ENCODE measurements around the gene MAMLD1.
A peak's percentile ranks its signal among the peaks of the same experiment; 100 is the strongest.
"Not testable (repeated sequence)": the region's sequence is repeated elsewhere in the genome, so short reads cannot be mapped to it uniquely, and the experiment has no call there.

The MAMLD1 gene, protein sequence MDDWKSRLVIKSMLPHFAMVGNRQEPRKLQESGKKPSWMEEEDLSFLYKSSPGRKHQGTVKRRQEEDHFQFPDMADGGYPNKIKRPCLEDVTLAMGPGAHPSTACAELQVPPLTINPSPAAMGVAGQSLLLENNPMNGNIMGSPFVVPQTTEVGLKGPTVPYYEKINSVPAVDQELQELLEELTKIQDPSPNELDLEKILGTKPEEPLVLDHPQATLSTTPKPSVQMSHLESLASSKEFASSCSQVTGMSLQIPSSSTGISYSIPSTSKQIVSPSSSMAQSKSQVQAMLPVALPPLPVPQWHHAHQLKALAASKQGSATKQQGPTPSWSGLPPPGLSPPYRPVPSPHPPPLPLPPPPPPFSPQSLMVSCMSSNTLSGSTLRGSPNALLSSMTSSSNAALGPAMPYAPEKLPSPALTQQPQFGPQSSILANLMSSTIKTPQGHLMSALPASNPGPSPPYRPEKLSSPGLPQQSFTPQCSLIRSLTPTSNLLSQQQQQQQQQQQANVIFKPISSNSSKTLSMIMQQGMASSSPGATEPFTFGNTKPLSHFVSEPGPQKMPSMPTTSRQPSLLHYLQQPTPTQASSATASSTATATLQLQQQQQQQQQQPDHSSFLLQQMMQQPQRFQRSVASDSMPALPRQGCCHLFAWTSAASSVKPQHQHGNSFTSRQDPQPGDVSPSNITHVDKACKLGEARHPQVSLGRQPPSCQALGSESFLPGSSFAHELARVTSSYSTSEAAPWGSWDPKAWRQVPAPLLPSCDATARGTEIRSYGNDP

DNA sequence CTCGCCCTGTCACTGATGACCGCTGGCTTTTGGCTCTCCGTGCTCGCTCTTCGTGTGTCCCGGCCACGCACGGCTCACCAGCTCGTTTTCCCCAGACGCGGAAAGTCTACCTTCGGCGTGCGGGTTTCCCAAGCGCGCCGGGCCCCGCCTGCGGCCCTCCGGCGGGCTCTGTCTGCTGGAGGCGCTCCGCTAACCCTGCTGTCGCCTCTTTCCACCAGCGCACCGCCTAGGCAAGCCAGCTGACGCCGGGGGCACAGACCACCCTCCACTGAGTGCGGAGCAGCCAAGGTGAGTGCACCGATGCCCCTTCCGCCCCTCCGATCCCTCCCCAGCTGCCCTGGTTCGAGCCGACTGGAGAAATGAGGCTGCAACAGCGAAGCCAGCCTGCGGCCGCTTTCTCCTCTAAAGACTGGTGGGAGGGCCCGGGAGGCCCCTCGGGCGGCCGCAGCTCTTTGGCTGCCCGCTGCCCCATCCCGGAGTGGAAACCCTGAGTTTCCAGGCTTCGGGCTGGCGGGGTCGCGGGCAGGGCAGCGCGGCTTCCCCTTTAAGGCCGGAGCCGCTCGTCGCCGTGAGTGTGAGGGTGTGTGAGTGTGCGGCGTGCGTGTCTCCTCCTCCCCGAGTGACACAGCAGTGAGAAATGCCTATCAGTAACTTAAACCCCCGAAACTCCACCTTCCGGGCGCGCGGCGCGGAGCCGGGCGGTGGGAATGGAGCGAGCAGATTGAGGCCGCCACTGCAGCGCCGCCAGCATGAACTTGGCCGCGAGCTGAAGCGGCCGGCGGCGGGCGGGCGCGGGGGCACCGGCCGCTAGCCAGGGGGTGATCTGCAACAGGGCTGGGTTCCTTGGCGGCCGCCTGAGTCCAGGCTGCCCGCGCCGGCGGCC lies at the start of gene MAMLD1:
TSS of gene MAMLD1 (plus strand) at position 719 of the 883 bp plus-strand sequence. CDS start 82,200 bp downstream, outside the sequence.
- DNase-seq (ENCODE audit: low spot score) = peak; percentile 76

DNA sequence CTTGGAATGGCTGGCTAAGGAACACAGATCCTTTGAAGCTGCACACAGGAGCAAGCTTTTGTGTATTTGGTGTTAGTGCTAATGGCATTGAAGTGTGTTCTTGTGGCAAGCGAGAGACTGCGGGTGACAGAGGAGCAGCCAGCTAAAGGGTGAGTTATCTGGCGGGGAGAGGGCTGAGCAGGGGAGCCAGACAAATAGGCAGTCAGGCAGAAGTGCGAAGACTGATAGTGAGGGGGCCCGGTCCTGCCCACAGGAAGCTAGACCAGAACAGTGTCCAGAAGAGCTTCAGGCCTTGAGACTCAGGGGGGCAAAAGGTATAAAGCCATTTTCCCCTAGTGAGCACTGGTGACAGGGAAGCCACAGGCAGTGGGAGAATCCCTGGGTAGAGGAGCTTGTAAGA lies 49.6 kb upstream of the MAMLD1 start:
- no peak for DNase-seq (ENCODE audit: low spot score)

DNA sequence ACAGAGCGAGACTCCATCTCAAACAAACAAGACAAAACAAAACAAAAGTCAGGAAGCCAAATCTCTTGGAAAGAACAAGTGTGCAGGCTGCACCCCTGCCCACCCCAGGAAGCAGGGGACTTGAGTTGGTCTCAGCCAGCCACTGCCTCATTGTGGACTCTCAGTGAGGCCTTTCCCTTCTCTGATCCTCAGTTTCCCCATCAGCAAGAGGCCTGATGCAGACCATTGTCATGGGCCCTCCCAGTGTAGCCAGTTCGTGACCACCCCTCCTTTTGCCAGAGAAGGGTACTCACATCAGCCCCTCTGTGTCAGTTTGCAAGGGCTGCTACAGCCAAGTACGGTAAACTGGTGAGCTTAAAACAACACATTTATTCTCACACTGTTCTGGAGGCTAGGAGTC lies 48.9 kb upstream of the MAMLD1 start:
- DNase-seq (ENCODE audit: low spot score) = no peak

DNA sequence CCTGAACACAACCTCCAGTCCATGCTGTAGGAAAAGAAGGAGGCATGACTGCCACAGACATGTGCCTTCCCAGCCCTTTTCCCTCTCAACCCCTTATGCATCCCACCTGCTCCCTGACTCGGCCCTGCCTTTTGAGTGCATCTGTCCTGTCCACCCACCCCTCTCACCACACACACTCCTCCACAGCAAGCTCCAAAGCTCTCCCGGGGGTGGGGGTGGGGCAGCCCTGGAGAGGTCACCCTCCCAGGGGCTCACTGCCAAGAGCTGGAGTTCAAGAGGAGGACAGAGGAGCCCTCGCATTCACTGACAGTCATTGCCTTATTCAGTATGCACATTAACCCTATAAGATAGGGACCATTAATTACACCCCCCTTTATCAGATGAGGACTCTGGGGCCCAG lies 46.6 kb upstream of the MAMLD1 start:
- no peak for DNase-seq (ENCODE audit: low spot score)

DNA sequence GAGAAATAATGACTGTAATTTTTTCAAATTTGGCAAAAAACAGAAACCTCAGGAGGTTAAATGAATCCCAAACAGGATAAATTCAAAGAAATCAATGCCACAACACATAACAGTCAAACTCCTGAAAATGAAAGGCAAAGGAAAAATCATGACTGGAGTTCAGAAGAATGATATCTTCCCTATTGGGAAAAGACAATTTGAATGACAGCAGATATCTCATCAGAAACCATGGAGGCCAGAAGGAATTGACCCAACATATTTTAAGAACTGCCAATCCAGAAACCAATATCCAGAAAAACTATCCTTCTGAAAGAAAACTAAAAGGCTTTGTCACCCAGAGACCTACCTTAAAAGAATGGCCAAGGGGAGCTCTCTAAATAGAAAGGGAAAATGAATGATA lies 40.1 kb upstream of the MAMLD1 start:
- no peak for DNase-seq (ENCODE audit: low spot score)

DNA sequence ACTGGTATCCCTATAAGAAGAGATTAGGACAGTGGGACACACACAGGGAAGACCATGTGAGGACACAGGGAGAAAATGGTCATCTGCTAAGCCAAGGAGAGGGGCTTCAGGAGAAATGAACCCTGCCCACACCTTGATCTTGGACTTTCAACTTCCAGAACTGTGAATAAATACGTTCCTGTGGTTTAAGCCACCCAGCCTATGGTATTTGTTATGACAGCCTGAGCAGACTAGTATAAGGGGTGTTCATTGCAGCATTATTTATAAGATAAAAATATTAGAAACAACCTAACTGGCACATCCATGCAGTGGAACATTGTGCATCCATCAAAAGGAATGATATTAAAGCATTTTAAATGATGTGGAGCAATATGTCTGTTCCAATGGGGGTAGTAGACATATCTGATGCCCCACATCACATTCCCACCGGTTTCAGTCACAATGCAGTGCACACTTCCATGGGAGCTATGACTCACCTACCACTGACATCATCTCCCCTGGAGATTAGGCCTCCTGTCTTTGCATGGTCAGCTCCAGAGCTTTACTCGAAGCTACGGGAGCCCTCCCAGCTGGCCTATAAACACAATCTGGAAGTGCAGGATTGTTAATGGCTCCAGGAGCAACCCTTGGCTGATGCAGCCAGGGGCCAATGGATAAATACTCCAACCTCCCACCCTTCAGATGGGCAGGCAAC lies 38.9 kb upstream of the MAMLD1 start:
- DNase-seq (ENCODE audit: low spot score) = no peak

DNA sequence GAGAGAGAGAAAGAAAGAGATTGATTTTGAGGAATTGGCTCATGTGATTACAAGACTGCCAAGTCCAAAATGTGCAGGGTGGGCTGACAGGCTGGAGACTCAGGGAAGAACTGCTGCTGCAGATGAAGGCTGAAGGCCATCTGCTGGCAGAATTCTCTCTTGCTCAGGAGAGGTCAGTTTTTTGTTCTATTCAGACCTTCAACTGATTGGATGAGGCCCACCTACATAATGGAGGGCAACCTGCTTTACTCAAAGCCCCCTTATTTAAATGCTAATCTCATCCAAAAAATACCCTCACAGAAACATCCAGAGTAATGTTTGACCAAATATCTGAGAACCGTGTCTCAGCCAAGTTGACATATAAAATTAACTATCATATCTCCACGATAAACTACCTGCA lies 38.2 kb upstream of the MAMLD1 start:
- no peak for DNase-seq (ENCODE audit: low spot score)

DNA sequence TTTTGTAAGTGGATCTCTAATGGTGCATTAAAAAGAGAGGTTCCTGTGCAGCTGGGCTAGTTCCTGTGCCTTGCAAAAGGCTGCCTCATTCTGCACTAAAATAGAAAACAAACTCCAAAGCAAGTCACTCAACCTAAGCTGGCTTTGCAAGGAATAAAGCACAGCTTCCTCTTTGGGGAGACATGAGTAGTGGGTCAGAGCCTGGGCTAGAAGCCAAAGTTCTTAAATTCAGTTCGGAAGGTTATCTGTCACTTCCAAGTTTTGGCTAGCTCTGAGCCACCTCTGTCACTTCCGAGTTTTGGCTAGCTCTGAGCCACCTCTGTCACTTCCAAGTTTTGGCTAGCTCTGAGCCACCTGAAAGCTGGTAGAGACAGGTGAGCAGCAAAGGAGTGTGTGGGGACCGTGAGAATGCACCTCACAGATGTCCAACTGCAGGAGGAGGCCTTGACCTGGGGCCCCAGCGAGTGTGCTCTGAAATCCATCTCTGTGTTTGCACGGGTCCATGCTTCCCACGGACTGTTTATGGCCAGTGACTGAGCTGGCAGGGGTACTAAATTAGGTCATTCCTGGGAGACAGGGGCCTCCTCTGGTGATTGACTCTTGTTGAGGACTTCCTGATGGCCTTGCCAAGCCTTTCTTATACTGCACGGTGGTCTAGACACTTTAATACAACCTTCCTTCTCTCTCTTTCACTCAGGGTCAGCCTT lies 36.4 kb upstream of the MAMLD1 start:
- DNase-seq (ENCODE audit: low spot score) = no peak

DNA sequence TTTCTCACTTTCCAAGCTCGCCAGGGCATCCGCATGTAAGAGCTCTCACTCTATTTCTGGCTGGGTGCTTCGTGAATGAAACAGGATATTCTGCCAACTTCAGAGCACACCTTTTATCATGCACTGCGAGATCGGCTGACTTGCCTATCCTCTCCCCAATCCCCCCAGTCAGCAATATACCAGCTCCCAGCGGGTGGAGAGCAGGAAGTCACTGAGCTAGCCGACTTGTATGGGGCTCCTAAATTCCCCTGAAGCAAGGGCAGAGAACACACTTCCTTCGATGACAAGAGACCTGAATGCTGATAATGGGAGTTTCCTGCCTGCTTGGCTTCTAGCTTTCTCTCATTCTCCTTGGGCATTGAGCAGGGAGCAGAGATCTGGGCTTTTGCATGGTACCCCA lies 33.8 kb upstream of the MAMLD1 start:
- no peak for DNase-seq (ENCODE audit: low spot score)

DNA sequence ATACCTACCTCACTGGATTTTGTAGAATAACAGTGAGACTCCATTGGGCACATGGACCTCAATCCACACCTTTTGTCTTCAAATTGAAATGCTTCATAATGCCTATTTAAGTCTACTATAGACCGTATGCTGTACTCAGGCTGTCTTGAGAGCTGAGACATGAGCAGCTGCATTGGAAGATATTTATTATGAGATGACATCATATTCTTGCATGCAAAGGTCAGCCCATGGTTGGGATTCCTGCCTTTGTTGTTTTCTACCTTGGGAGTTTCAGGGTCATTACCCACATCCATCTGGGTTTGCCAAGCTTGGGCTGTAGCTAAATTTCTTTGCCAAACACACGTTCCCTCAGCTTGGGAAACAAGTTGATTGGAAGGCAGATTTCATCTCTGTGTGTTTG lies 33.2 kb upstream of the MAMLD1 start:
- DNase-seq (ENCODE audit: low spot score) = no peak

DNA sequence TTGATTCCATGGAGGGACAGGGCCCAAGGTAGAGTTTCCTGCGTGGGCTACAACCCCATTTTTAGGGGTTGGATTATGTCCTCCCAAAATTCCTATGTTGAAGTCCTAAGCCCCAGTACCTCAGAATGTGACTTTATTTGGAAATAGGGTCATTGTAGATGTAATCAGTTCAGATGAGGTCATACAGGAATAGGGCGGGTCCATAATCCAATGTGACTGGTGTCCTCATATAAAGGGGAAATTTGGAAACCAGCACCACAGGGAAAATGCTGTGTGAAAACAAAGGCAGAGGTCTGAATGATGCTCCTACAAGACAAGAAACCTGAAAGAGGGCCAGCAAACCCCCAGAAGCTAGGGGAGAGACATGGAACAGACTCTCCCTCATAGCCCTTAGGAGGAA lies 31.1 kb upstream of the MAMLD1 start:
- no peak for DNase-seq (ENCODE audit: low spot score)

DNA sequence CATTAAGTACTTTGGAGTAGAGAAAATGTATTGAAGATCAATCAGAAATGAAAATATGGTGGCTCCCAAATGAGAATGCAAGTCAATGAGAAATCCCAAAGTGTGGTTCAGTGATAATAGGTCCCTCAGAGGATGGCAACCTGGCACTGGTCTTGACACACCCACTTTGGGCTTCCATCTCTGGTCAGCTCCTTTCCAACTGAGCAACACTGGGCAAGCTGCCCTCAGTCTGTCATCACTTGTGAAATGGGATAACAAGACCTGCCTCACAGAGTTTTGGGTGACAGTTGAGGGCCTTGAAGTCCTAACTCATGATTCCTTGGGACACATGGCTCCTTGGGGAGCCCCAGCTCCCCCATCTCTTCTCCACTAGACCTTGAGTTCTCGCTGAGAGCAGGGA lies 29.0 kb upstream of the MAMLD1 start:
- DNase-seq (ENCODE audit: low spot score) = no peak

DNA sequence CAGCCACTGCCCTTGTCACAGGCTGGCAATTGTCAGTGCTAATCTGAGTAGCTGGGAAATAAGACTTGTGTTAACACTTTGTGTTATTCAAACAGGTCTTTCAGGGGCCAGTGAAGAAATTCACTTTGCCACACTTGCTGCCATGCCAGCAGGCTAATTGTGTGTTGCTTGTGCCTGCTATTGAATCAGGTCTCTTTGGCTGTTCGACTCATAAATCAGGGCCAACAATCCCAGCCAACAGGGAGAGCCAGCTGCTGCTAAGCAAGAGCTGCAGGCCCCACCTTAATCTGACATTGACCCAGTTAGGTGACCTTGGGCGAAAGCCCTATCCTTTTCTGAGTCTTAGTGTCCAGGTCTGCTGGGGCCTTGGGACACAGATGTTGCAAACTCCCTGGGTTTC lies 28.1 kb upstream of the MAMLD1 start:
- DNase-seq (ENCODE audit: low spot score) = peak; percentile 13

DNA sequence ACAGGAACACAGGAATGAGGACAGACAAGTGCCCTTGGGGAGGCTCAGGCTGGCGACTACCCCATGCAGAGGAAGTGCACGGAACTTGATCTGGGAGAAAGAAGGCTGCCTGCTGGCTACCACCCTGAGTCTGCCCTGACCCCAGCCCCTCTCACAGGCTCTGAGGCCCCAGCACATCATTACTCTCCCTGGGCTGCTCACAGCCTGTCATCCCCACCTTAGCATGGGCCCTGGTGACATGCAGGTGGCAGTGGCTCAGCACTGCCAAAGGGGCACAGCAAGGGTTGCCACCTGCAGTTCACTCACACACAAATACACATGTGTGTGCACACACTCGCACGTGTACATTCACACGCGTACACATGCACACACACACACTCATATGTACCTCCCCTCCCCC lies 26.1 kb upstream of the MAMLD1 start:
- no peak for DNase-seq (ENCODE audit: low spot score)

DNA sequence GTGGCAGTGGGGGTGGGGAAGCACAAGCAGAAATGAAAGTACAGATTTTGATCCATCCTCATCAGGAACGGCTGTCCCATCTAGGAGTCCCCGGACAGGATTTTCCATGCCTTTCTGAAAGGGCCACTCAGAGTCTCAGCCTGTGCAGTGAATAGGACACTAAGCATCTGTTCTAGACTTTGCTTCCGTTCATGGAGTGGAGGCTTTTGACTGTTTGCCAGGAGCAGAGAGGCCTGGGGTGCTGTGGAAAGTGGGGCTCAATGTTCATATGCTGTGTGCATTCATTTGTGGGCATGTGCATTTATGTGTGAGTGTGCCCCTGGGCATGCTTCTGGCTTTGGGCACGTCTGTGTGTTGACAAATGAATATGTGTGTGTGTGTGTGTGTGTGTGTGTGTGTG lies 25.6 kb upstream of the MAMLD1 start:
- no peak for DNase-seq (ENCODE audit: low spot score)

DNA sequence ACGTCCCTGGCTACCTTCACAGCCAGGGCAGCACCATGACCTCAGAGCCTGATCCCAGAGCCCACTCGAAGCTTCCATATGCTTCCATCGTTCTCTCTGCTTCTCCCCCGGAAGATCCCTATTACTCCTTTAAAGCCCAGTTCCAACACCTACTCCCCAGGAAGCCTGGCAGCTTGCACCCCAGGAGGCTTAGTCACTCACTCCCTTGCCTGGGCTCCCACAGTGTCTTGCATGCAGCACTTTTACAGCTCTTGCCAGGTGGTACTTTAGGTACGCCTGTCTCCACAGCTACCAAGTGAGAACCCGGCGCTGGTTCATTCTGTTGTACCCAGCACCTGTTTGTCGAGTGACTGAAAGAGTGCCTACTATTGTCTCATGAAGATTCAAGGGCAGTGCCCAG lies 24.5 kb upstream of the MAMLD1 start:
- DNase-seq (ENCODE audit: low spot score) = no peak

DNA sequence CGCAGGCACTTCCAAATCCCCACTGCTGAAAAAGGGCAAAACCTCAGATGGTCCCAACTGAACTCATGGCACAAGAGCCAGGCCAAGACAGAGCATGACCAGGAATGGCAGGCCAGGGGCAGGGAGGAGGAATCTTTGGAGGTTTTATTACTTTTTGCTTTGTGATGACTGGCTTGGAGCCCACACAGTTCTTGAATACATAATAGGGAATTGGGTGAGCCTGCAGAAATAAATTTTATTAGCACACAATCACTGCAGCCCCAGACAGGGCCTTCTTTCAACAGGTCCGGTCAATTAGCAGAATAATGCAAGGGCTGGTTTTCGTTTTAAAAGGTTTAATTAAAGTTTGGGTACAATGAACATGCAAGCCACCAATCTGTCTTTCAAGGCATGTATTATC lies 23.4 kb upstream of the MAMLD1 start:
- no peak for DNase-seq (ENCODE audit: low spot score)

DNA sequence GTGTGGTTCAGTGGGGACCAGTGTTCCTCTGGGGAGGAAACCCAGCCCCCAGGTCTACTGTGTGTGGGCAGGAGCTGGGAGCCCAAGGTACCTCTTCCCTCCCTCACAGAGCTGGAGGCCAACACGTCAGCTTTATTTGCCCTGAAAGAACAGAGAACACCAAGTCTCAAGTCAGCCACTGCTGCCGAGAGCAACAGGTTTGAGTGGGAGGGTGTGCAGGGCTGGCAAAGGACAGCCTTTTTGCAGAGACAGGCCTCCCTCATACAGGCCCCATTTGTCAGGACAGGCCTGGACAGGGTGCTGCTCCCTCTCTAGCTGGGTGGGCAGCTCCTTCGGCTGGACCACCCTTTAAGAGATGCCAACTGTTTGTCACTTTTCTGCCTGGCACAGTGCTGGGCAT lies 22.8 kb upstream of the MAMLD1 start:
- not testable (repeated sequence) for DNase-seq (ENCODE audit: low spot score)

DNA sequence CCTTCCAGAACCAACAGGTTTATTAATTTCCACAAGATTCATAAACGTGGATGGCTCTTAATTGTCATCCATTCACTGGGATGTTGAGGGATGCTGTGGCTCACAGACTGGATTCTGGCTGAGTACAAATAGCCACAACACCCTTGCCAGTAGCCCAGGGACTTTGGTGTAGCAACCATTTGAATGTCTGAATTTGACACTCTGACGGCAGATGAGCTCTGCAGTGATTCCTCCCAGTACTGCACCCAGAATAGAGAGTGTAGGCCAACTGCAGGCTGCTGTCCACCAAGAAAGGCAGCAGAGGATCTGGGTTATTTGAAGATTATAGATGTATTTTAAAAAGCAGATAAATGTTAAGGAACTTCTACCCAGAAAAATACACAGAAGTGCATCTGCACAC lies 15.6 kb upstream of the MAMLD1 start:
- no peak for DNase-seq (ENCODE audit: low spot score)

DNA sequence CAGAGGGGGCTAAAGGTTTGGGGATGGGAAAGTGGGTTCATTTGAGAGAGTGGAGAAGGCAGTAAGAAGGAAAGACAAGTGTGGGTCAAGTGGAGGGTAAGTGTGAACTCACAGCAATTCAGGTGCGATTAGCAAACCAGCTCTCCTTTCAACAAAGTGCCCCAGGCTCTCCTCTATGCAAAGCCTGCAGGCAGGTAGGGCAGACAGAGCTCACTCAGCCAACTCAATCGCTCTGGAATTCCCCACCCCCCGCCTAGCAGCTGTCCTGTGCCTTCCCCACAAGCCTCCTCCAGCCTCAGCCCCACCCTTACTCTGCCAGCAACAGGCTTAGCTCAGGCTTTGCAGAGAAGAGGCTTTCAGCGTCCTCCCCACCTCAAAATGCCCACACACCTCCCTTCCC lies 14.8 kb upstream of the MAMLD1 start:
- no peak for DNase-seq (ENCODE audit: low spot score)

DNA sequence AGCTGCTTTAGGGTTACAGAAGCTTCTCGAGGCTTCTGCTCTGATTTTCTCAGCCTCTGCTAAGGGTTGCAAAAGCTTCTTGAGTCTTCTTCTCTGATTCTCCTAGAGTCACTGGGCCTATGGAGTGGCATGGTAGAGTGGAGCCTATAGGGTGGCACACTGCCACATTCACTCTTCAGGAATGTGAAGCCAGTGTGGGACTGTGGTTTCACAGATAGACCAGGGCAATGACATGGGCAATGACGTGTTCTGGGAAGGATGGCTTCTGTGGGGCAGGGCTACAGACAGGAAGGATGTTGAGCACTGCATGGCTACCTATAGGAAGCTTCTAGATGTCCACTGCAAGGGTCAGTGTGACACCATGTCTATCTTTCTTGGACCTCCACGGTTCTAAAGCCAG lies 11.0 kb upstream of the MAMLD1 start:
- no peak for DNase-seq (ENCODE audit: low spot score)
